HEK293T (cell line): ENCODE data around the gene CCDC136.

Experiments
- CTCF ChIA-PET: fragments of 350-600 bp; formaldehyde crosslinking; extraction: SDS; loops from one replicate; lab custom pipeline; 2021; ENCODE audit warnings: antibody characterized with exemption, inconsistent platforms; lab: Yijun Ruan, JAX
- POLR2A ChIA-PET: fragments of 350-600 bp; formaldehyde crosslinking; extraction: SDS; loops from one replicate; lab custom pipeline; 2020; ENCODE audit warnings: antibody characterized with exemption, inconsistent platforms; lab: Yijun Ruan, JAX
- DNase-seq: peaks from one replicate; pipeline ENCODE4 v3.0.0; 2012; ENCODE audit warnings: mixed read lengths; ENCODE audit errors: extremely low spot score
- ARNT ChIP-seq: fragments of 450-650 bp; IDR thresholded peaks from 2 replicates; pipeline ENCODE4 v1.6.1; 2017; ENCODE audit warnings: mild to moderate bottlenecking
- BHLHE40 ChIP-seq: fragments of 450-650 bp; IDR thresholded peaks from 2 replicates; pipeline ENCODE4 v1.6.1; 2016; ENCODE audit warnings: mild to moderate bottlenecking, moderate library complexity, borderline replicate concordance
- CTBP1 ChIP-seq: fragments of 450-650 bp; IDR thresholded peaks from 2 replicates; pipeline ENCODE4 v1.6.1; 2016; ENCODE audit warnings: borderline replicate concordance
- ELF4 ChIP-seq: fragments of 450-650 bp; IDR thresholded peaks from 2 replicates; pipeline ENCODE4 v1.6.1; 2017; ENCODE audit warnings: antibody characterized with exemption
- FOXA1 ChIP-seq: fragments of 450-650 bp; IDR thresholded peaks from 2 replicates; pipeline ENCODE4 v1.6.1; 2016; ENCODE audit warnings: mild to moderate bottlenecking
- FOXK2 ChIP-seq: fragments of 450-650 bp; IDR thresholded peaks from 2 replicates; pipeline ENCODE4 v1.6.1; 2016; ENCODE audit warnings: mild to moderate bottlenecking
- FOXM1 ChIP-seq: fragments of 450-650 bp; IDR thresholded peaks from 2 replicates; pipeline ENCODE4 v1.6.1; 2017; ENCODE audit warnings: mild to moderate bottlenecking, borderline replicate concordance
- HDGF ChIP-seq: fragments of 450-650 bp; IDR thresholded peaks from 2 replicates; pipeline ENCODE4 v1.6.1; 2017; ENCODE audit warnings: antibody characterized with exemption, borderline replicate concordance
- L3MBTL2 ChIP-seq: fragments of 450-650 bp; conservative IDR thresholded peaks from 2 replicates; pipeline ENCODE4 v1.6.1; 2016; ENCODE audit warnings: mild to moderate bottlenecking
- LEF1 ChIP-seq: fragments of 450-650 bp; IDR thresholded peaks from 2 replicates; pipeline ENCODE4 v1.6.1; 2017; ENCODE audit warnings: mild to moderate bottlenecking, borderline replicate concordance
- NFRKB ChIP-seq: fragments of 450-650 bp; IDR thresholded peaks from 2 replicates; pipeline ENCODE4 v1.6.1; 2016; ENCODE audit warnings: mild to moderate bottlenecking, moderate library complexity
- SP1 ChIP-seq: fragments of 450-650 bp; IDR thresholded peaks from 2 replicates; pipeline ENCODE4 v1.6.1; 2017
- SUZ12 ChIP-seq: fragments of 450-650 bp; IDR thresholded peaks from 2 replicates; pipeline ENCODE4 v1.6.1; 2016; ENCODE audit warnings: mild to moderate bottlenecking
- TARDBP ChIP-seq: fragments of 450-650 bp; IDR thresholded peaks from 2 replicates; pipeline ENCODE4 v1.6.1; 2016
- ZNF384 ChIP-seq: fragments of 450-650 bp; IDR thresholded peaks from 2 replicates; pipeline ENCODE4 v1.6.1; 2016
- TF ChIP-seq, protein P1 (sequence below): fragments of 450-650 bp; IDR thresholded peaks from 2 replicates; pipeline ENCODE4 v1.6.1; 2016

CCDC136 gene

DNA sequence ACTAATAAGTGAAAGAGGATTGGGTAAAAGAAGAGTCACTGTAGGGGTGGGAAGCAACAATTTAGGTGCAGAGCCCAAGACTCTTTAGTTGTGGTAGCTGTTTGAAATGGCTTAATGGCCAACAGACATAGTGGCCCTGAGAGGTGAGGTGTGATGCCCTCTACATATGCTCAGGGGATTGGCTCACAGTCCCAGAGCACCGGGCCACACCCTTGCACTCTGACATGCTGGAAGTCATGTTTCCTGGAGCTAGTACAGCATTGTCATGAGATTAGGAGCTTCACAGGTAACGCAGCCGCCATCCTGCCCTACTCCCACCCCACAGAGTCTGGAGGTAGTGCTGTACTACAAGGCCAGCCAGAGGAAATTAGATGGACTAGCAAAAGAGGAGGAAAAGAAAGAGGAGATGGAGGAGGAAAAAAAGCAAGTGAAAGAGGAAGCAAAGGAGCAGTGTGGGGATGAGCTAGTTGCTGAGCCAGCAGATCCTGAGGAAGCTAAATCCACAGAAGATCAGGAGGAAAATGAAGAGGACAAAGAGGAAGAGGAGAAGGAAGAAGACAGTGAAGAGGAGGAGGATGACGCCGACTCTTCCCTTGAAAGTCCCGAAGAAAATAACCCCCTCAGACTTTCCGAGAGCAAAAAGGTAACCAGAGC, 23.6 kb downstream of the CCDC136 start:
- POLR2A ChIA-PET = no interaction called here
- TF ChIP-seq TARDBP (no peak), ZNF384 (no peak), CTBP1 (no peak), L3MBTL2 (no peak), BHLHE40 (no peak)
- TF ChIP-seq, protein P1, sequence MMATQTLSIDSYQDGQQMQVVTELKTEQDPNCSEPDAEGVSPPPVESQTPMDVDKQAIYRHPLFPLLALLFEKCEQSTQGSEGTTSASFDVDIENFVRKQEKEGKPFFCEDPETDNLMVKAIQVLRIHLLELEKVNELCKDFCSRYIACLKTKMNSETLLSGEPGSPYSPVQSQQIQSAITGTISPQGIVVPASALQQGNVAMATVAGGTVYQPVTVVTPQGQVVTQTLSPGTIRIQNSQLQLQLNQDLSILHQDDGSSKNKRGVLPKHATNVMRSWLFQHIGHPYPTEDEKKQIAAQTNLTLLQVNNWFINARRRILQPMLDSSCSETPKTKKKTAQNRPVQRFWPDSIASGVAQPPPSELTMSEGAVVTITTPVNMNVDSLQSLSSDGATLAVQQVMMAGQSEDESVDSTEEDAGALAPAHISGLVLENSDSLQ = no peak
- CTCF ChIA-PET = no interaction called here
- no peak for DNase-seq

DNA sequence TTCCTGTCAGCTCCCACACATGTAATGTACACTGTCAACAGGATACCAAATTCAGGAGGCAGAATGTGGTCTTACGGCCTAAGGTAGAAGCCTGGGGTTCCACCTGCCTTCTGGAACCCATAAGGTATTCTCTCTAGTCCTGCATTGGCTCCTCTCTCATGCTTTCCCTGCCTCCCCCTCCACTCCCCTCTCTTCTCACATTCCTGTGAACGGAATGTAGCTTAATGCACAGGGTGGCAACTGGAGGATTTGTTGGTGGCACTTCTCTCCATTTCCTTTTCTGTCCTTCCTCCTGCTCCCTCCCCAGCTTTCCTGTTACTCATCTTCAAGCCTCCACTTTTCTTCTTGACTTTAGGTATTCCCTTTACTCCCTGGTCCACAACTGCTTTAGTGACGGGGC, 26.9 kb downstream of the CCDC136 start:
- POLR2A ChIA-PET = interaction anchor here (1.1 kb wide), 1 partner anchor 13 kb away, joined by 3 read pairs; no protein-coding TSS in a partner anchor
- CTCF ChIA-PET = no interaction called here
- TF ChIP-seq SP1 = no peak
- TF ChIP-seq NFRKB = no peak
- TF ChIP-seq LEF1 = no peak
- no peak for TF ChIP-seq FOXM1
- TF ChIP-seq ARNT = no peak
- TF ChIP-seq SUZ12 = no peak
- TF ChIP-seq FOXA1 = no peak
- no peak for TF ChIP-seq CTBP1
- TF ChIP-seq, protein P1 = no peak
- no peak for TF ChIP-seq HDGF
- TF ChIP-seq FOXK2 = no peak
- no peak for TF ChIP-seq L3MBTL2
- TF ChIP-seq ELF4 = no peak
- no peak for TF ChIP-seq BHLHE40
- TF ChIP-seq TARDBP = no peak
- TF ChIP-seq ZNF384 = no peak
- DNase-seq = no peak

DNA sequence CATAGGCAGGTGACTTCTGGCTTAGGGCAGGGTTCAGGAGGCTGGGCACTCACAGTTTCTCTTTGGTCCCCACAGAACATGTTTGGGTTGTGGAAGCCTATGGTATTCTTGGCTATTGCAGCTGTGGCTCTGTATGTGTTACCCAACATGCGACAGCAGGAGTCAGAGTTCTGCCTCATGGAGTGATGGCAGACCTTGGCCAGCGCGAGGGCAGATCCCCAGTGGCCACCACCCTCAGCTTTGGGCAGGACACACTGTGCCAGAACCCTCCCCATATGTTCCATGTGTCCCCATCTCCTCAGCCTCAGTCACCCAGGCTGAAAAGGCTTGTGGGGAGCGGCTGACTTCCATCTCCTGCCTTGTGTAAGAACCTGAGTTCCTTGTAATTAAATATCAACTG, 30.0 kb downstream of the CCDC136 start:
- ChIA-PET CTCF (interaction anchor here (0.7 kb wide), 1 partner anchor 10 kb away, joined by 3 read pairs; no protein-coding TSS in a partner anchor), POLR2A (interaction anchor here (0.9 kb wide), 1 partner anchor 9 kb away, joined by 3 read pairs; no protein-coding TSS in a partner anchor)
- DNase-seq = no peak
- TF ChIP-seq ARNT = no peak
- TF ChIP-seq, protein P1 = no peak
- TF ChIP-seq FOXM1 = no peak
- no peak for TF ChIP-seq L3MBTL2
- TF ChIP-seq LEF1 = no peak

DNA sequence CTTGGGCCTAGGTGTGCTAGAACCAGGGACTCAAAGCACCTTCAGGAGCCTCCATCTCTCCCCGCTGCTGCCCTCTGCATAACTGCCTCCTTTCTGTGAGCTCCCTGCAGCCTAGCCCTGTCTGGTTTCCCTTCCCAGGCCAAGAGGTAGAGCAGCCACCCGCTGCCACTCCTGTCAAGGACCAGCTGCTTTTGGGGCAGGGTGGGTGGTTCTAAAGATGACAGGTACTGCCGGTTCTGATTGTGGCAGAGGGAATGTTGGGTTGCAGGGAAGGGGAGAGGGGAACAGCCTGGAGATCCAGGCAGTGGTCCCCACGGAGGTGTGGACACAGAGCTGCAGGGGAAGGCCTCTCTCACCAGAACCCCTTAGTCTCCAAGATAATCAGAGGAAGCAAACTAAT, 34.7 kb downstream of the CCDC136 start:
- POLR2A ChIA-PET = interaction anchor here (1.2 kb wide), 1 partner anchor 34 kb away, joined by 6 read pairs; no protein-coding TSS in a partner anchor

DNA sequence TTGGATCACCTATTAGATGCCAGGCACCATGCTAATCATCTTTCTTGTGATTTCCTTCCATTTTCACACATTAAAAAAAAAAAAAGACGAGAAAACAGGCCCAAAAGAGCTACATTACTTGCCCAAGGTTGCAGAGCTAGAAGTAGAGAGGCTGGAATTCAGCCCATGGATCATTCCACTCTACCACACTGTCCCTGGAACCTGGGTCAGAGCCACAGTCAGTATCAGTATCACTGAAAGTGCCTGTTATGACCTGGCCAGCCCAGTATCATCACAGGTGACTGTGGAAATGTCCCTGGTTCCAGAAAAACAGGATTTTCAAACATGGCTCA, 35.1 kb downstream of the CCDC136 start:
- no peak for DNase-seq
- TF ChIP-seq HDGF = no peak
- no peak for TF ChIP-seq BHLHE40
- TF ChIP-seq TARDBP = no peak
- no peak for TF ChIP-seq LEF1
- TF ChIP-seq L3MBTL2 = no peak
- POLR2A ChIA-PET = interaction anchor here (0.9 to 1.2 kb wide), 2 partner anchors 34 to 36 kb away, joined by 3 to 6 read pairs; no protein-coding TSS in a partner anchor
- CTCF ChIA-PET = interaction anchor here (0.7 to 1.0 kb wide), 2 partner anchors 46 to 161 kb away, joined by 3 to 8 read pairs; no protein-coding TSS in a partner anchor

More for the DNA sequence above, 34.7 kb downstream of the CCDC136 start:
- DNase-seq = no peak
- CTCF ChIA-PET = interaction anchor here (0.7 to 1.0 kb wide), 2 partner anchors 47 to 160 kb away, joined by 3 to 8 read pairs; no protein-coding TSS in a partner anchor
- TF ChIP-seq ZNF384 (no peak), NFRKB (no peak), SP1 (no peak), FOXM1 (no peak), FOXA1 (no peak), LEF1 (no peak), ARNT (no peak), SUZ12 (no peak), BHLHE40 (no peak), CTBP1 (no peak), HDGF (no peak), ELF4 (no peak), L3MBTL2 (no peak)
- TF ChIP-seq, protein P1 = no peak
